Activated T-cell treated with anti-CD3 and anti-CD28 coated beads for 24 hours (primary cell): Measurements from ENCODE around the gene MEOX1.

Source experiments
- DNase-seq: peaks from one replicate; pipeline ENCODE4 v3.0.0-alpha.2; 2020; ENCODE audit warnings: low read depth

Gene MEOX1

DNA sequence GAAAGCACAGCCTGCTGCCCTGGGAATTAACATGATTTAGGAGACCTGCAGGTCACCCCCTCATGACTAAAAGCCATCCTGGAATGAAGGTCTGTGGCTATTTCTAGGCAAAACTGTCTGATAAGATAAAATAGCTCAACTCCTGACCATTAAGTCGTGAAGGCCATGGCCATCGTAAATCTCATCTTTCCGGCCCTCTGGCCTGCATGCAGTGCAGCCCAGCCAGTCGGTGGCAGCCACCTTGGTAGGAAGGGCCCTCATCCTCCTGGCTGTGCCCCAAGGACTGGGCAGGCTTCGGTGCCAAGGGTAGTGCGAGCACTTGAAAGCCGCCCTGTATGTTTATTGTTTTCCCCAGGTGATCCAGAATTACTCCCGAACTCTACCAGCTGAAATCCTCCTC lies 18.2 kb upstream of the MEOX1 start:
- DNase-seq, result no peak

DNA sequence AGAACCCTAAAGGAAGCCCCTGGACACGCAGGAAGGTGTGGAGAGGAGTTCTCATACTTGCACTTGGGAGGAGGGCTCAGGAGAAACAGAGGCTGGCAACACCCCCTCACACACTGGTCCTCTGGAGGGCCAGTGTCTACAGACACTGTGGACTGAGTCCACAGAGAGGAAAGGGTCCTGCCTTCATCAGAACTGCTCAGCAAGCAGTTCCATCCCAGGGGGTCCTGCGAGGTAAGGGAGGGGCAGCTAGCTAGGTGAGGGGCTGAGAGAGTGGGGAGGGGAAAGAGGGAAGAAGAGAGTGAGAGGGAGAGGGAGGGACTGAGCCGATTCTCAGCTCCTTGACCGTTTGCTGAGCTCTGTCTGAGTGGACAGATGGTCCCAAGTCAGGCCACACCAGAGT lies 17.7 kb upstream of the MEOX1 start:
- no peak for DNase-seq

DNA sequence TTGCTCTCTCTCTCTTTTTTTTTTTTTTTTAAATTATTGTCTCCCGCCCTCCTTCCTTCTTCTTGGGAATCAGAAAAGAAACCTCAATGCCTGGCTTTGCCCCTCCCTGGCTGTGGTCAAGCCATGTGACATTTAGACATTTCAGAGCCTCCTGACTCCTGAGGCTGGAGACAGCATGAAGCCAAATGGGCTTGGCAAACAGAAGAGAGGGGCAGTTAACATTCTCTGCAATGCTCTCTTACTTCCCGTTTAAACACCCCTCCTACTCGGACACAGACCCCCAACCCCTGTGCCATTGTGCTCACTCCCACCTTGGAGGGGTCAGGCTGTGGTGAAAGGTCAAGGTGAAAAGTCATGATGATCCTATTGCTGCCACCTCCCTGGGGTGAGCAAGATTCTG lies 14.7 kb upstream of the MEOX1 start:
- no peak for DNase-seq

DNA sequence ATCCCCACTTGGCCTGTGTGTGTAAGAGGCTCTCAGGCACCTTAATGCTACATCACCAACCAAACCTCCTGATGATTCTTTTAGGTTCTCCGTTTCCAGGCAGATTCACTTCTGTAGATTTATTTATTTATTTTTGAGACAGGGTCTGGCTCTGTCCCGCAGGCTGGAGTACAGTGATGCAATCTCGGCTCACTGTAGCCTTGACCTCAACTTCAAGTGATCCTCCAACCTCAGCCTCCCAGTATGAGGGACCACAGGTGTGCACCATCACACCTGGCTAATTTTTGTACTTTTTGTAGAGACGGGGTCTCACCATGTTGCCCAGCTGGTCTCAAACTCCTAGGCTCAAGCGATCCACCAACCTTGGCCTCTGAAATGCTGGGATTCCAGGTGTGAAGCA lies 12.7 kb upstream of the MEOX1 start:
- no peak for DNase-seq

DNA sequence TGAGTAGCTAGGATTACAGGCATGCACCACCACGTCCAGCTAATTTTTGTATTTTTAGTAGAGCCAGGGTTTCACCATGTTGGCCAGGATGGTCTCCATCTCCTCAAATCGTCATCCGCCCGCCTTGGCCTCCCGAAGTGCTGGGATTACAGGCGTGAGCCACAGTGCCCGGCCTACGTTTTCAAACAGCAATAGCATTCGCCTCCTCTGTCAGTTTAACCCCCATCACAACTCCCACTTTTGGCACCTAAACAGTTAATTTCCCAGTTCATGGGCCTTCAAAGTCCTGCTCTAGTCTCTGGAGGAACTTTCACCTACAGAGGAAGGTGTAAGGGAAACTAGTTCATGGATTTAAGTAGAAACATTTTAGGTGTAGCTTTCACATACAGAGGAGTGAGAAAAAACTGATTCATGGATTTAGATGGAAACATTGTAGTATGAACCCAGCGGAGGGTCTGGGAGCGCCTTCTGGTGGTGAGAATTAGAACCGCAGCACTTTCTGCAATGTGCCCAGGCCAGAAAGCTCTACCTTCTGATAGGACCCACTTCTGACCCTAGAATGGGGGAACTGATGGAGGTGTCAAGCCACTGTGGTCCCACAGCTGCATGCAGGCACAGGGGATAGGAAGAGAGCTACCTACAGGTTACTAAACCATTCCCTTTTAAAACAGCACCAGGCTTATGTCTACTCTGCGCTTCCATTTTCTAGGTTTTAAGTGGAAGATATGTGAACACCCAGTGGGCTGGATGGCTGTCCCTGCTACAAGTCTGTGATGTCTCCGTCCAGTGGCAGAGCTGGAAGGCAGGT lies 12.0 kb upstream of the MEOX1 start:
- DNase-seq, result peak; percentile 62

DNA sequence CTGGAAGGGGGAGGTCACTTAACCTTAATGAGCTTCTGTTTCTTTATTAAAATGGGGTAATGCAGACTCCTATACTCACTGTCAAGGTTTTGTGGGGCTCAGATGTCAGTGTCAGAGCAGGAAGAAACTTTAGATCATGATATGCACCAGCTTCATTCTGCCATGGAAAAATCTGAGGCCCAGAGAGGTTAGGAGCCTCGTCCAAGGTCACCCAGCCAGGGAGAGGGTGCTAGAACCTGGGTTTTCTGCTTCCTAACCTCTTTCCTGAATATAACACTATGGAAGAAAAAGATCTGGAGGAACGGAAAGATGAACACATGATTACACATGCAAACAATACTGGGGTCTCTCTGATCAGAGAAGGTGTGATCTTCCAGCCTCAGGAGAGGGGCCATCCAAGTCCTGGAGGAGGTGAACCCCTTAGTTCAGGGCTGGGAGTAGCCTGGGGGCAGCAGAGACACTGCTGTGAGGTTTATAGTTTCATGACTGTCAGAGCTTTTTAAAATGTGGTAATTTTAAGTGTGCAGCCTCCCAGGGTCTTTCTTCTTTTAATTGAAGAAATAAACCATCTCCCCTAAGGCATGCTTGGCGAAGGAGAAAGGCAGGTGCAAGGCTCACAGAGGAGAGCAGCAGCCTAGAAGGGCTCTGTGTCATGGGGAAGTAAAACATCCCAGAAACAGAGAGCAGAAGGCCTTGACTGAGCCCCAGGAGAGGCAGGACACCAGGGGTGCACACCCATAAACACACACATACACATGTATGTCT lies 10.2 kb upstream of the MEOX1 start:
- DNase-seq, result no peak

DNA sequence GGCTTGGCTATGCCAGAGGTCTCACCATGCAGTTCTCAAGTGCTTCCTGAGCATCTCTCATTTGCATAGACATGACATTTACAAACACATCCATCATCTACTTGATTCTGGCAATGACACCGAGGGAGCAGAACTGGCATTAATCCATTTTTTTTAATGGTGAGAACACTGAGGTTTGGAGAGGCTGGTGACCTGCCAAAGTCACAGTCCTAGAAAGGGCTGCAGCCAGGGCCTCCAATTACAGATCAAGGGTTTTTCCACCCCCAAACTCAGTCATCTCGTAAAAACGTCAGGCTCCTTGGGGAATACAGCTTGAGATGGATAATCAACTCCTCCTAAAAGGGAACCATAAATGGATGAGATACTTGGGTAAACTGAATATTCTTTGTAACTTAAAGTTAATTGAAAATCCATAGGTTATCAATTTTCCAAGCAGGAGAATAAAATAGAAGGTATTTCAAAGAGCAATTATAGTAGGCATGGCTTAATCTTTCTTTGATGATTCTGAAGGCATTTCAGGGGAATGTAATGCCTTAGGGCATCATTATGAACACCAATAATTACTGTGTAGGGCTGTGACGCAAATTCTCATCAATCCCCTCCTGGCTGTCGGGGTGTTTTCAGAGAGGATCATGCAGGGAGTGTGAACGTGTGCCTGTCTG lies 9.4 kb upstream of the MEOX1 start:
- no peak for DNase-seq

DNA sequence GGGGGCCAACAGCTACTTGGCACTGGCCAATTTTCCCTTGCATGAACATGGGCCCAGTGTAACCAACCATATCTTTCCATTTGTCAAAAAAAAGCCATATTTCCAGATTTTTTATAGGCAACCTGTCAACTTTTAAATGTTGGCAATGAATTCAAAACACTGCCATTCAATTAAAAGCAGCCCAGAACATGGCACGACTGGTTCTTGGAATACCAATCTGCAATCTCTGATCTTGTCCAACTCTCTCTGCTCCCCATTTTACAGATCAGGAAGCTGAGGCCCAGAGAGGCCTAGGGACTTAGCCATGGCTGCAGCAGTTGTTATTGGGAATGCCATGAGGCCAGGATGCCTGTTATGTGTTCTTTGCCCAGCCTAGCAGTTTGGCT lies 8.9 kb upstream of the MEOX1 start:
- DNase-seq, result no peak

DNA sequence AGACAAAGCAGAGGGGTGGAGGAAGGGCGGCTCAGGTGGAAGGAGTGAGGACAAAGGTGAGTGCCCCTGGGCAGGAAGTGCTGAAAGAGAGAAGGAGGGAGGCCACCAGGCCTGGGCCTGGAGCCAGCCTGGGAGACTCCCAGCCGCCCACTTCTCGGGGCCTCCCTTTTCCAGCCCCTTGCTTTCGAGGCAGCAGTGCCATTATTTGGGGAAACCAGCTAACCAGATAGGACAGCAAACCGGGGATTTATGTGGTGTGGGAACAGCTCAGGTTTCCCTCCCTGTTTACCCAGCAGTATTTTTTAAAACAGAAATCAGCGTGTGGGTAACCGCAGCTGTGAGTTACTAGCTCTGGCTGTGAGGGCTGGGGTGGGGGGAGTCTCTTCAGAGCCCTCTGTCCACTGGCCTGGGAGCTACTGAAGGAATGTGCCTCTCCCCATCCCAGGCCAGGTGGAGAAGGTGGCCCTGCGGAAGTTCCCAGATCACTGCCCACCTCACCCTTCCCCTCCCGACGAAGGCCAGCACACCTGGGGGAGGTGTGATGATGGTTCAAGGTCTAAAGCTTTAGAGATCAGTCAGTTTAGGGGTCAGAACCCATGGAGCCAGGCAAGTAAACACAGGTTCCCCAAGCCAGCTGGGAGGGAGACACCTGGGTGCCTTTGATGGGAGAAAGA lies 8.4 kb upstream of the MEOX1 start:
- DNase-seq, result no peak

DNA sequence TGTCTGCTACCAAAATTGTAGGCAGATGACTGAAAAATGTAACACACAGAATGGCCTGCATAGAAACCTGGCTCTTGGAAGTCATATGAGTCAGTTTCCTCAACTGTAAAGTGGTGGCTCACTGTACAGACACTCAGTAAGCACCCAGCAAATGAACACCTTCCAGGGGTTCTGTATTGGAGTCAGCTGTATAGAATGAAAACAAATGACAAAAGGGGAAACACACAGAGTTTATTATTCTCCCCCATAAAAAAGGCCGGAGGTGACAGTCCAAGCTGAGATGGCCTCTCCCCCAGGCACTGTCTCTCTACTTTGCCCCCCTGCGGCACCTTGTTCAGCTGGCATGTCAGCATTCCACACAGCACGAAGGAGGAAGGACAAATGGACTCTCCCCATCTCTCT lies 6.2 kb upstream of the MEOX1 start:
- no peak for DNase-seq

DNA sequence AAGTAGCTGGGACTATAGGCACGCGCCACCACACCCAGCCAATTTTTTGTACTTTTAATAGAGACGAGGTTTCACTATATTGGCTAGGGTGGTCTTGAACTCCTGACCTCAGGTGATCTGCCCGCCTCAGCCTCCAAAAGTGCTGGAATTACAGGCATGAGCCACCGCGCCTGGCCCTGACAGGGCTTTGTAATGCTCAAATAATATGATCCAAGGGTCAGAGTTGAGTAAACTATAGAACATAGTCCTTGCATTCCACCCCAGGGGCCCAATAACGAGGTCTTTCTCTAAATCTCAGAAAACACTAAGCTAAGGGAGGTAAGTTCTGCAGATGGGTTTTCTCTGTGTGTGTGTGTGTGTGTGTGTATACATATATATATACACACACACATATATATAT lies 5.8 kb upstream of the MEOX1 start:
- DNase-seq, result no peak

DNA sequence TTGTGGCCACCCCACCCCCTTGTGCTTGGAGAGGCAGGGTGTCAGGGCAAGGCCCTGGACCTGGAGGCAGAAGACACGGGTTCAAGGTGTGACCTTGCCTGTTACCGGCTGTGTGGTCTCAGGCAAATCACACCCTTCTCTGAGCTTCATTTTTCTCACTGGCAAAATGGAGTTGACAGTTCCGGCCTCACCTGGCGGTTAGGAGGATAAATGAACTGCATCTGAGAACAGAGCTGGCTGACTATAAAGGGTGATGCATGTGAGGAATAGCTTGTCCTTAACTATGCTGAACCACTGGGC lies 4.2 kb upstream of the MEOX1 start:
- no peak for DNase-seq

DNA sequence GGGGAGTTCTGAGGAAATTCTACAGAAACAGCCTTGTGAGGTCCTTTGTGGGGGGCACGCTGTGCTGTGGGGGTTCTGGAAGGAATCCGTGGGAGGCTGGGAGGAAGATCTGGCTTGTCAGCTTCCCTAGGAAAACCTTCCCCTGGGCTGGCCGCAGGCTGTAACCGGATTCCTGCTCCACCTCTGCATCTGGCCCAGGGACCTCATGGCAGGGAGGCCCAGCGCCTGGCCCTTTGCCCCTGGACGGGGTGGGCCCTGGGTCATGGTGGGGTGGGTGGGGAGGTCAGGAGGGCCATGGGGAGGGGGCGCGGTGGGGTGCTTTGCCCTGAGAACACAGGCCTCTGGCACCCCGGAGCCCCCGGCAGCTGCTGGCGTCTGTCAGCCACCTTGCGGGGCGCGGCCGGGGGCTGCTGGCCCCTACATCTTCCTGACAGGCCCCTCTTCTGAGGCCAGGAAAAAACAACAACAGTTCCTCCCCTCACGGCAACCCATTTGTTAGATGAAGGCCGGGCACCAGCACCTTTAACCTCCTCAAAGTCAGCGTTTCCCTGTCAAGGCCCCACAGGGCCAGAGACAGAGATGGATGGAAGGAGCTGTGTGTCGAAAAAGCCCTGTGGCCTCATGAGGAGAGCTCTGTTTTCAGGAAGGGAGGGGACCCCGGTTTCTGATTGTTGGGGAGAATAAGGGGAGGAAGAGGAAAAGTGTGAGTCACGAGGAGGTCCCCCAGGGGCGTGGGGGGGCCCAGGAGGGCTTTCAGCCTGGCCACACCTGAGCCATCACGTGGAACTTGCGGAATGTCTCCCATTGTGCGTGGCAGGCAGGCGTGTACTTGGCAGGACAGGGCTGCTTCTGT lies 3.6 kb upstream of the MEOX1 start:
- DNase-seq, result no peak

DNA sequence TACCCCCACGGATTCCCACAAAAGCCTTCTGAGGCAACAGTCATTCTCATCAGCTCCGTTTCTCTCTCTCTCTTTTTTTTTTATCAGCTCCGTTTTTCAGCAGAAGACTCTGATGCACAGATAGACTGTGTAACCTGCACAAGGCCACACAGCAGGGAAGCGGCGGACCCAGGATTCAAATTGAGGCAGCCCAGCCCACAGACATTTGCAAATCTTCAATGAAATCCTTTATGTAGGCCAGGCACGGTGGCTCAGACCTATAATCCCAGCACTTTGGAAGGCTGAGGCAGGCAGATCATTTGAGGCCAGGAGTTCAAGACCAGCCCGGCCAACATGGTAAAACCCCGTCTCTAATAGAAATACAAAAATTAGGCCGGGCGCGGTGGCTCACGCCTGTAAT lies 2.4 kb upstream of the MEOX1 start:
- no peak for DNase-seq

DNA sequence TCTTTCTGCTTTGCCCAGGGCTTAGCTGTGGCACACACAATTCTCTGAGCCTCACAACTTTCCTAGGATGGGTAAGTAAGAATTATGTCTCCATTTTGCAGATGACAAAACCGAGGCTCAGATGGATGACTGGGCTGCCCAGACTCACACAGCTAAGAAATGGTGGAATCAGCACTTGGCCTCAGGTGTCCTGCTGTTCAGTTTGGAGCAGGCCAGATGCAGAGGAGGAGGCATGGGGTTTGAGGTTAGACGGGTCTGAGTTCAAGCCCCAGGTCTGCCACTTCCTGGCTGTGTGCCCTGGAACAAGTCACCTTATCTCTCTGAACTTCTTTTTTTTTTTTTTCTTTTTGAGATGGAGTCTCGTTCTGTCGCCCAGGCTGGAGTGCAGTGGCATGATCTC lies 1.7 kb upstream of the MEOX1 start:
- no peak for DNase-seq

DNA sequence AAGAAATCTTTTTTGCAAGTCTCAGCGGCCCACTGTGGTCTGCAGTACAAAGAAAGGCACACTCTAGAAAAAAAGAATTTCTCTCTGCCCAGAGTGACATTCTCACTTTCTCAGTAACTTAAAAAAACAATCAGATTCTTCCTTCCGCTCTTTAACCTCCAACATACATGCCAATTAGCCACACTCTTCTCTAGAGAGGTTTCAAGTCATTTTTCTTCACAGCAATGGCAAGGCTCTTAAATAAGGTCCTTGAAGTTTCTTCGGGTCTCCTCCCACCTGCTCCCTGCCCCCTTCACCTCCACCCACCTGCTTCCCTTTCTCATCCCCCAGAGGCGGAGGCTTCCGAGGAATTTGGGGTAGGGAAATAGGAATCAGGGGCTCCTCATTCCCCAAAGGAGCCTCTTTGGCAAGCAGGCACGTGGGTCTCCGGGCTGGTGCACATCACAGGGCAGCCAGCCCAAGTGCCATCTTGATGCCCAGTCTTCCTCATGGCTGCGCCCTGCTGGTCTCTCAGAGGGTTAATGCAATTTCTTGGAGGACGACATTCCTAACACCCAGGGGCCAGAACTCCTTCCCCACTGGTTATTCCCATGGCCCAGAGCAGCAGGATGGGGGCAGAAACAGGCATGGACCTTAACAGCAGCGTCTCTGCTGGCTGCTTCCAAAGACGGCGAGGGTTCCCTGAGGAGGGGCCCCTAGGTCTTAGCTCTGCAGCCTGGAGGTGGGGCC lies 855 bp upstream of the MEOX1 start:
- DNase-seq, result no peak

DNA sequence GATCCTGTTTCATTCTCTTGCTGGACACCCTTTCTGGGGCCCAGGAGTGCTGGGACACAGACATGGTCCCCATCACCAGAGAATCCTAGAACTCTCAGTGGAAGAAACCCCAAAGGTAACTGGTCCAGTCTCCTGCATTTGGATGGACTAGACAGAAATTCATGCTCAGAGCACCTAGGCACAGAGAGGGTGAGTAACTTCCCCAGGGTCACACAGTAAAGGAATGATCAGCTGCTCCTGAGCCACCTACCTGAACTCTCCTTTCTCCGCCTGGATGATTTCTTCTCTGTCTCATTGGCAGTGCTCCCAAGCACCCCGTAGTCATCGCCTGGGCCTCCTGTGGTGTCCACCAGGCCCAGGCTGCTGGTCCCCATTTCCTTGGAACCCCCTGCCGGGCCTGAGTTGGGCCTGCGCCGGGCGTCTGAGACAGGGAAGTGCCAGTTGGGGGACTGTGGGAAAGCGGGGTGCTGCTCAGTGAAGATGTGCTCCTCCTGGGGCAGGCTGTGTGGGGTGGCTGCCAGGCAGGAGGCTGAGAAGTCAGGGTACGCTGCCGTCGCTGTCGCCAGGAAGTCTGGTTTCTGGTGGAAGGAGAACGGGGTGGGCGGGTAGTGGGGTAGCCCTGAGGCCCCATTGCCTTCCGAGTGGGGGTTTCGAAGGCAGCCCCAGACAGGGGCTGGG lies 767 bp downstream of the MEOX1 start:
- no peak for DNase-seq

DNA sequence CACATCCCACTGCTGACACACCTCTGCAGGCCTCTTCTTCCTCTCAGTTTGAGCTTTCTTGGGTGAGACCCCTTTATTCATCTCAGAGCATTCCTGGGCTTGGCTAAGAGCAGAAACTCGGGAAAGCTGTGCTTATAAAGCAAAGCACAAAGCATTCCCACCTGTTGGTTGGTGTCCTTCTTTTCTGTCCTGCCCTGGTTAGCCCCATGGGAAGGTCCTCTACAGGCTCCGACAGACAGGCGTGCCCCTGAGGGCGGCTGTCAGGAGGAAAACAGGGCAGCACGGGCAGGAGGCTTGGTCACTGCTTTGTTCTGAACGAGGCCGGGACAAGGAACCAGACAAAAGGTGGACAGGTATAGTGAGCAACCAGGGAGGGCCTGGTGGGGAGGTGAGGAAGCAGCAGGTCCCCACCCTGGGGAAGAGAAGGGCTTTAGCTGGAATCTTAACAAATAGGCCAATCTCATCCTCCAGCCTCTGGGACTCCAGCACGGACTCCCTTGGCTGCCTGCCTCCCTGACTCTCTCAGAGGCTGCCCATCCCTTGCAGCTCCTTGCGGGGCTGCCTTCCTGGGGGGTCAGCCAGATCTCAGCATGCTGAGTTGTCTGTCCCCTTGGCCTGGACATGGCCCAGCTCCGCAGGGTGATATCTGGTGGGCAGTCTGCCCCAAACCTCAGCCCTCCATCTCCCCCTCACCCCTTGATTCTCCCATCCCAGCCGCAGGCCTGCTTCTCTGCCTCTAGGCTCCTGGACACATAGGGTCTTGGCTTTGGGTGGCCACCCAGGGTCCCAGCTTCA lies 1.7 kb downstream of the MEOX1 start:
- DNase-seq, result no peak

DNA sequence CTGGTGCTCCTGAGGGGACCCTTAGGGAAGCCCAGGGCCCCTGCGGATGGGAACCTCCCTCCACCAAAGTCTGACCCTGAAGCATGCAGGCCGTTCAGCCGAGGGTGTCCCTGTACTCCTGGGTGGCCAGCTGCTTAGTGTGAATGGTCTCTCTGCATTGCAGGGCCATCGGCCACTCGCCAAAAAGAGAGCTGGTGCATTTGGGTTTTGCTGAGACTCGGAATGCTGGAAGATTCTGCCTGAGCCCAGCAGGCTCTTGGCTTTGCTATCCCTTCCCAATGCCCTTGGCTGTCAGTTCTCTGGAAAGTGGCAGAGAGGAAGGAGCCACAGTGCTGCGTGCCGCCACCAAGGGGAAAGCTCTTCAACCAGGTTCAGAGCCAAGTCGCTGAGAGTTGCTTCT lies 2.8 kb downstream of the MEOX1 start:
- DNase-seq, result no peak
